Activated CD4-positive, alpha-beta T cell treated with anti-CD3 and anti-CD28 coated beads, Interleukin-2, amount 10 ng/mL, durations not matched to agents 24 days and 14 days (primary cell): ENCODE results near the gene UBE2E3. TPM values are rescaled to one million over a fixed set of nuclear protein-coding genes. Genes with fewer than 3 reads are reported as not detected.

Experiments
- DNase-seq: peaks from one replicate; pipeline ENCODE4 v3.0.0; 2022
- H3K27ac Mint-ChIP-seq: one replicate; pipeline ENCODE4 v1.8.0; 2022; ENCODE audit warnings: mild to moderate bottlenecking, mixed read lengths
- H3K27me3 Mint-ChIP-seq: one replicate; pipeline ENCODE4 v1.8.0; 2022; ENCODE audit warnings: mixed read lengths
- H3K36me3 Mint-ChIP-seq: one replicate; pipeline ENCODE4 v1.8.0; 2022; ENCODE audit warnings: low read depth, mild to moderate bottlenecking, mixed read lengths
- H3K4me1 Mint-ChIP-seq: one replicate; pipeline ENCODE4 v1.8.0; 2021; ENCODE audit warnings: mixed read lengths
- H3K4me3 Mint-ChIP-seq: one replicate; pipeline ENCODE4 v1.8.0; 2022; ENCODE audit warnings: mild to moderate bottlenecking, moderate library complexity, mixed read lengths
- H3K9me3 Mint-ChIP-seq: one replicate; pipeline ENCODE4 v1.8.0; 2021; ENCODE audit warnings: mixed read lengths
- intact Hi-C: fragments of 100-400 bp; cut with micrococcal nuclease; formaldehyde crosslinking; loops from one replicate; pipeline ENCODE4 v1.15.1; 2023
- total RNA-seq: library from RNA; stranded (reverse); gene quantifications from 2 replicates; pipeline ENCODE4 v1.2.3, GENCODE V29; 2022

UBE2E3 gene
- total RNA-seq, 1 donor from 2014 or later, result 54.9 TPM

- DNase-seq, result peak; percentile 79
- intact Hi-C loops, result loop anchor here (1.0 to 10.0 kb wide), 3 partner anchors 174 to 934 kb away; no protein-coding TSS in a partner anchor
Measured at GRCh38 chr2:181058378-181059269, 78.2 kb downstream of the UBE2E3 start.

GRCh38 chr2:181063696-181064095, 83.3 kb downstream of the UBE2E3 start:
- no peak for DNase-seq
- Mint-ChIP-seq H3K36me3 (no peaks in the 10 kb centered on the region), H3K9me3 (no peaks in the 10 kb centered on the region), H3K27me3 (peaks cover 2% of the 10 kb centered on the region), H3K4me3 (no peak overlapping the region), H3K27ac (no peak overlapping the region), H3K4me1 (no peaks in the 10 kb centered on the region)
- intact Hi-C loops, result no loop called here

More at GRCh38 chr2:181058378-181059269, 78.2 kb downstream of the UBE2E3 start:
- Mint-ChIP-seq H3K36me3 (no peaks in the 10 kb centered on the region), H3K9me3 (no peaks in the 10 kb centered on the region), H3K27ac (no peak overlapping the region), H3K27me3 (no peaks in the 10 kb centered on the region), H3K4me3 (no peak overlapping the region), H3K4me1 (peaks cover 5% of the 10 kb centered on the region)

GRCh38 chr2:181065458-181065857, 85.1 kb downstream of the UBE2E3 start:
- Mint-ChIP-seq H3K9me3 (no peaks in the 10 kb centered on the region), H3K27ac (no peak overlapping the region), H3K36me3 (no peaks in the 10 kb centered on the region), H3K27me3 (peaks cover 2% of the 10 kb centered on the region), H3K4me1 (no peaks in the 10 kb centered on the region), H3K4me3 (no peak overlapping the region)
- intact Hi-C loops, result no loop called here
- DNase-seq, result no peak

- intact Hi-C loops, result no loop called here
Measured at GRCh38 chr2:181066333-181066732, 85.9 kb downstream of the UBE2E3 start.

GRCh38 chr2:181070119-181070835, 89.9 kb downstream of the UBE2E3 start:
- intact Hi-C loops, result loop anchor here (10.0 kb wide), 1 partner anchor 825 kb away; the partner anchor contains the start of gene ITPRID2
- DNase-seq, result no peak
- Mint-ChIP-seq H3K27ac (no peak overlapping the region), H3K27me3 (peaks cover 2% of the 10 kb centered on the region), H3K9me3 (no peaks in the 10 kb centered on the region), H3K4me3 (no peak overlapping the region), H3K4me1 (peaks cover 3% of the 10 kb centered on the region), H3K36me3 (no peaks in the 10 kb centered on the region)

More at GRCh38 chr2:181066333-181066732, 85.9 kb downstream of the UBE2E3 start:
- no peaks in the 10 kb centered on the region for H3K36me3 Mint-ChIP-seq
- H3K27me3 Mint-ChIP-seq, result peaks cover 2% of the 10 kb centered on the region
- H3K9me3 Mint-ChIP-seq, result no peaks in the 10 kb centered on the region
- no peak overlapping the region for H3K27ac Mint-ChIP-seq
- DNase-seq, result no peak
- H3K4me1 Mint-ChIP-seq, result no peaks in the 10 kb centered on the region
- H3K4me3 Mint-ChIP-seq, result no peak overlapping the region

- no peak for DNase-seq
- Mint-ChIP-seq H3K27ac (no peak overlapping the region), H3K9me3 (no peaks in the 10 kb centered on the region), H3K36me3 (no peaks in the 10 kb centered on the region), H3K4me1 (peaks cover 3% of the 10 kb centered on the region), H3K27me3 (peaks cover 2% of the 10 kb centered on the region), H3K4me3 (no peak overlapping the region)
- intact Hi-C loops, result loop anchor here (10.0 kb wide), 1 partner anchor 824 kb away; the partner anchor contains the start of gene ITPRID2
Measured at GRCh38 chr2:181070836-181071200, 90.4 kb downstream of the UBE2E3 start.

- H3K27ac Mint-ChIP-seq, result no peak overlapping the region
- no peak for DNase-seq
- peaks cover 3% of the 10 kb centered on the region for H3K4me1 Mint-ChIP-seq
- H3K9me3 Mint-ChIP-seq, result no peaks in the 10 kb centered on the region
- intact Hi-C loops, result loop anchor here (10.0 kb wide), 1 partner anchor 822 kb away; the partner anchor contains the start of gene ITPRID2
- no peaks in the 10 kb centered on the region for H3K27me3 Mint-ChIP-seq
- no peak overlapping the region for H3K4me3 Mint-ChIP-seq
- H3K36me3 Mint-ChIP-seq, result no peaks in the 10 kb centered on the region
Measured at GRCh38 chr2:181072486-181073235, 92.3 kb downstream of the UBE2E3 start.

- H3K4me3 Mint-ChIP-seq, result no peak overlapping the region
- intact Hi-C loops, result loop anchor here (10.0 kb wide), 1 partner anchor 821 kb away; the partner anchor contains the start of gene ITPRID2
- no peaks in the 10 kb centered on the region for H3K9me3 Mint-ChIP-seq
- no peak overlapping the region for H3K27ac Mint-ChIP-seq
- peaks cover 3% of the 10 kb centered on the region for H3K4me1 Mint-ChIP-seq
- H3K36me3 Mint-ChIP-seq, result no peaks in the 10 kb centered on the region
- H3K27me3 Mint-ChIP-seq, result no peaks in the 10 kb centered on the region
- no peak for DNase-seq
Measured at GRCh38 chr2:181073896-181074295, 93.5 kb downstream of the UBE2E3 start.

GRCh38 chr2:181074457-181074856, 94.1 kb downstream of the UBE2E3 start:
- Mint-ChIP-seq H3K4me1 (peaks cover 3% of the 10 kb centered on the region), H3K36me3 (no peaks in the 10 kb centered on the region), H3K4me3 (no peak overlapping the region), H3K9me3 (no peaks in the 10 kb centered on the region), H3K27me3 (no peaks in the 10 kb centered on the region), H3K27ac (no peak overlapping the region)
- DNase-seq, result no peak
- intact Hi-C loops, result loop anchor here (10.0 kb wide), 1 partner anchor 820 kb away; the partner anchor contains the start of gene ITPRID2

- H3K27ac Mint-ChIP-seq, result no peak overlapping the region
- H3K4me1 Mint-ChIP-seq, result peaks cover 3% of the 10 kb centered on the region
- no peak for DNase-seq
- H3K36me3 Mint-ChIP-seq, result no peaks in the 10 kb centered on the region
- no peaks in the 10 kb centered on the region for H3K9me3 Mint-ChIP-seq
- intact Hi-C loops, result loop anchor here (1.0 to 10.0 kb wide), 4 partner anchors 639 to 1001 kb away; partner anchors contain the start of gene ITPRID2
- no peaks in the 10 kb centered on the region for H3K27me3 Mint-ChIP-seq
- H3K4me3 Mint-ChIP-seq, result no peak overlapping the region
Measured at GRCh38 chr2:181076658-181077057, 96.3 kb downstream of the UBE2E3 start.

GRCh38 chr2:181077128-181077709, 96.8 kb downstream of the UBE2E3 start:
- no peak overlapping the region for H3K27ac Mint-ChIP-seq
- peak; percentile 84 for DNase-seq
- no peak overlapping the region for H3K4me3 Mint-ChIP-seq
- peaks cover 2% of the 10 kb centered on the region for H3K4me1 Mint-ChIP-seq
- no peaks in the 10 kb centered on the region for H3K9me3 Mint-ChIP-seq
- intact Hi-C loops, result loop anchor here (1.0 to 10.0 kb wide), 4 partner anchors 638 to 1000 kb away; partner anchors contain the start of gene ITPRID2
- no peaks in the 10 kb centered on the region for H3K36me3 Mint-ChIP-seq
- no peaks in the 10 kb centered on the region for H3K27me3 Mint-ChIP-seq

GRCh38 chr2:181083140-181083539, 102.7 kb downstream of the UBE2E3 start:
- Mint-ChIP-seq H3K27ac (no peak overlapping the region), H3K27me3 (peaks cover 8% of the 10 kb centered on the region), H3K4me3 (no peak overlapping the region), H3K4me1 (no peaks in the 10 kb centered on the region), H3K36me3 (no peaks in the 10 kb centered on the region), H3K9me3 (no peaks in the 10 kb centered on the region)
- intact Hi-C loops, result no loop called here
- DNase-seq, result no peak

- peaks cover 9% of the 10 kb centered on the region for H3K27me3 Mint-ChIP-seq
- no peak overlapping the region for H3K4me3 Mint-ChIP-seq
- H3K4me1 Mint-ChIP-seq, result no peaks in the 10 kb centered on the region
- H3K27ac Mint-ChIP-seq, result no peak overlapping the region
- peaks cover 8% of the 10 kb centered on the region for H3K9me3 Mint-ChIP-seq
- intact Hi-C loops, result no loop called here
- no peak for DNase-seq
- H3K36me3 Mint-ChIP-seq, result no peaks in the 10 kb centered on the region
Measured at GRCh38 chr2:181085734-181086133, 105.3 kb downstream of the UBE2E3 start.
